ENCODE measurements around the gene THAP11. TPM values are rescaled to one million over a fixed set of nuclear protein-coding genes. Genes with fewer than 3 reads are reported as not detected.

The THAP11 gene
- polyA plus RNA-seq, 2 of the 4 experiments (the other 2 are of a cell fraction): 30.9 to 33.2 TPM

DNA sequence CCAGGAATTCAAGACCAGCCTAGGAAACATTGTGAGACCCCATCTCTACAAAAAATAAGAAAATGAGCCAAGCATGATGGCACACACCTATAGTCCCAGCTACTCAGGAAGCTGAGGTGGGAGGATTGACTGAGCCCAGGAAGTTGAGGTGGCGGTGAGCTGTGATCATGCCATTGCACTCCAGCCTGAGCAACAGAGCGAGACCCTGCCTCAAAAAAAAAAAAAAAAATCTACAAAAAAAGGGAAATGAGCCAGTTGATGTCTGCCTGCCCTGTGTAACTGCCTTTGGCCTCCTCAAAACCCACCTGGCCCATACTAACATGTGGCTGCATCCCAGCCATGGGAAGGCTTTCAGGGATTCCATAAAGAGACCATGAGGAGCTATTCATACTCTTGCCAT, 40.2 kb upstream of the THAP11 start:
- H3K4me3 ChIP-seq: no peak overlapping the region
- no peaks in the 10 kb centered on the region for H3K9me3 ChIP-seq
- ChIA-PET CTCF (interaction anchor here (0.9 to 5.5 kb wide), 5 partner anchors 14 to 129 kb away, joined by 3 to 45 read pairs (median 4); partner anchors contain the start of gene GFOD2), POLR2A (no interaction called here)
- ATAC-seq: no peak
- no peak for TF ChIP-seq ELK1 (IDR thresholded peaks at IDR 0.05; ENCODE audit: low read depth, low read length)
- no peak for TF ChIP-seq RAD21 (conservative IDR thresholded peaks at IDR 0.05 in 1 of 2, IDR thresholded peaks at IDR 0.05 in 1 of 2)
- no peak for TF ChIP-seq GATA3 (IDR thresholded peaks at IDR 0.05; ENCODE audit: borderline replicate concordance)
- no peak for TF ChIP-seq BCL3 (IDR thresholded peaks at IDR 0.05)
- no peak for TF ChIP-seq HOXB13 (CRISPR knock-in tag; IDR thresholded peaks at IDR 0.05; ENCODE audit: low read depth)
- TF ChIP-seq HES2 (IDR thresholded peaks at IDR 0.05): no peak
- TF ChIP-seq CTCF (IDR thresholded peaks at IDR 0.05): no peak
- WGBS (ENCODE audit: missing lambda C conversion rate): 96% methylated on average over 2 of the region's 2 CpGs
- no peak for FAIRE-seq
- peaks cover 14% of the 10 kb centered on the region for H3K4me1 ChIP-seq
- no peak for DNase-seq (ENCODE audit: low read depth in 1 of 2, low spot score in 1 of 2)
- H3K4me2 ChIP-seq: no peak overlapping the region
- no peak overlapping the region for H3K27ac ChIP-seq

DNA sequence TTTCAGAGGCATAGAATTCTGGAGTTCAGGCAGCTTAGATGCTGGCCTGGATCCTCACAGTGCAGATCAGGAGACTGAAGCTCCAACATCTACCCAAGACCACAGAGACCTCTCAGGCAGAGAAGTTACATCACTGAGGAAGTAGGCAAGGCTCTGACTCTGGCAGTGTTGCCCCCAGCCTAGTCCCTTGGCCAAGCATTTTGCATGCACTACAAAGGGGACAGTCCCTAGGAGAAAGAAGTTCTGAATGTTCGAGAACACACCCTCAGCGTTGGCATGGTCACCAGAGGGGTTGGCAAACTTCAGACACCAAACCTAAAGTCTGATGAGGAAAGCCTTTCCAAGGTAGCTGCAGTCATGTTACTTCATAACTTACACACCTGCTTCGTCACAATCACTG, 38.2 kb upstream of the THAP11 start:
- Histone ChIP-seq H3K27ac (no peak overlapping the region), H3K9me3 (no peaks in the 10 kb centered on the region), H3K4me3 (no peak overlapping the region), H3K4me2 (no peak overlapping the region), H3K4me1 (peaks cover 18% of the 10 kb centered on the region)
- WGBS (ENCODE audit: missing lambda C conversion rate): 84% methylated on average over 3 of the region's 3 CpGs
- ATAC-seq (no peak), FAIRE-seq (no peak), DNase-seq (ENCODE audit: low read depth in 1 of 2, low spot score in 1 of 2) (no peak)
- CTCF ChIA-PET: interaction anchor here (0.6 to 5.5 kb wide), 5 partner anchors 12 to 283 kb away, joined by 3 to 45 read pairs (median 4); no protein-coding TSS in a partner anchor
- POLR2A ChIA-PET: no interaction called here
- no peak for TF ChIP-seq RARB (CRISPR knock-in tag; IDR thresholded peaks at IDR 0.05)
- TF ChIP-seq JUNB (IDR thresholded peaks at IDR 0.05): no peak
- TF ChIP-seq FOSL2 (IDR thresholded peaks at IDR 0.05): no peak
- no peak for TF ChIP-seq FOSL2 (CRISPR knock-in tag; IDR thresholded peaks at IDR 0.05)
- no peak for TF ChIP-seq CHD2 (IDR thresholded peaks at IDR 0.05; ENCODE audit: low read length, partially characterized antibody)
- TF ChIP-seq CBX2 (IDR thresholded peaks at IDR 0.05; ENCODE audit: borderline replicate concordance, low read depth): no peak
- no peak for TF ChIP-seq HDAC2 (IDR thresholded peaks at IDR 0.05)
- no peak for TF ChIP-seq MYC (IDR thresholded peaks at IDR 0.05; ENCODE audit: borderline replicate concordance, low read length)
- no peak for TF ChIP-seq NFE2L2 (conservative IDR thresholded peaks at IDR 0.05; ENCODE audit: low read length)
- TF ChIP-seq, protein P1, sequence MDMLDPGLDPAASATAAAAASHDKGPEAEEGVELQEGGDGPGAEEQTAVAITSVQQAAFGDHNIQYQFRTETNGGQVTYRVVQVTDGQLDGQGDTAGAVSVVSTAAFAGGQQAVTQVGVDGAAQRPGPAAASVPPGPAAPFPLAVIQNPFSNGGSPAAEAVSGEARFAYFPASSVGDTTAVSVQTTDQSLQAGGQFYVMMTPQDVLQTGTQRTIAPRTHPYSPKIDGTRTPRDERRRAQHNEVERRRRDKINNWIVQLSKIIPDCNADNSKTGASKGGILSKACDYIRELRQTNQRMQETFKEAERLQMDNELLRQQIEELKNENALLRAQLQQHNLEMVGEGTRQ (IDR thresholded peaks at IDR 0.05): no peak

DNA sequence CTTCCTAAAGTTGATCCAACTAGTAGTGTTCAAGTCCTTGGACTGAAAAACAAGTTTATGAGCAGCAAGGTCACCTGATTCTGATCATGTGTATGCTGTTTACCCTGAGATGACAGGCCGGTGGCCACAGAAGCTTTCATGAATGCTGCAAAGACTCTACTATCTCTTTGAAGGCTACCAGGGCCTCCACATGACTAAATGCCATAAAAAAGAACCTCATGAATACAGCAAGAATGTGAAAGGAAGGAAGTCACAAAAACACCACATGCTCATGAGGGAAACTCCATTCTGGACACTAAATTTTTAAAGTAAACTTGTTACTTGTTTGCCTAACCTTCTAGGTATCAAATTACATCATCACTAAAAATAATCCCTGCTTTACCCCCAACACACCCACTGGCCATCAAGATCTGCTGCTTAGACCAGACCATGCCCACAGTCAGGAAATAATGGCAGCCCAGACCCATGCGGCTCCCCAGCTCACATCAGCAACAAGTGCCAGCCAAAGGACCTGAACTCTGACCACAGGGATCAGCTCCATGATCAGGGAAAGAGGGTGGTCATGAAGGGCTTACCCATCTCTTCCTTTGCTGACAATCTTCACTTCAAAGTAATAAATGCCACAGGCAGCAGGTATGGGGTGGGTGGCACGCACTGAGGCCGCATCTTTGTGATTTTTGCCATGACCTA, 37.1 kb upstream of the THAP11 start:
- peaks cover 18% of the 10 kb centered on the region for H3K4me1 ChIP-seq
- WGBS (ENCODE audit: missing lambda C conversion rate): 78% methylated on average over 4 of the region's 4 CpGs
- no peak for DNase-seq (ENCODE audit: low read depth in 1 of 2, low spot score in 1 of 2)
- ChIA-PET CTCF (interaction anchor here (1.2 to 5.5 kb wide), 4 partner anchors 10 to 258 kb away, joined by 3 to 45 read pairs (median 4); no protein-coding TSS in a partner anchor), POLR2A (no interaction called here)
- H3K4me2 ChIP-seq: peak overlapping the region; percentile 91
- TF ChIP-seq MAZ (IDR thresholded peaks at IDR 0.05; ENCODE audit: borderline replicate concordance, low read depth, low read length): no peak
- no peak for TF ChIP-seq ZSCAN20 (CRISPR knock-in tag; IDR thresholded peaks at IDR 0.05)
- TF ChIP-seq RNF2 (IDR thresholded peaks at IDR 0.05; ENCODE audit: borderline replicate concordance, low read depth): no peak
- no peak for TF ChIP-seq CHD4 (IDR thresholded peaks at IDR 0.05; ENCODE audit: borderline replicate concordance)
- TF ChIP-seq ELK1 (IDR thresholded peaks at IDR 0.05; ENCODE audit: low read depth, low read length): no peak
- TF ChIP-seq FOXS1 (CRISPR knock-in tag; IDR thresholded peaks at IDR 0.05): no peak
- TF ChIP-seq NFE2L2 (conservative IDR thresholded peaks at IDR 0.05; ENCODE audit: low read length): no peak
- H3K27ac ChIP-seq: peak overlapping the region in 1 of 2 experiments; percentile 94; a peak in 1 of 6 replicates
- no peak for ATAC-seq
- H3K4me3 ChIP-seq: peak overlapping the region; percentile 97
- H3K9me3 ChIP-seq: no peaks in the 10 kb centered on the region
- no peak for FAIRE-seq

Measured in A549 (cell line).